SU-DHL-6 (cell line): Measurements from ENCODE around the gene POLR1A.

Experiments
- CTCF ChIP-seq: fragments of 200-600 bp; sonication (generic); IDR thresholded peaks from one replicate; pipeline ENCODE4 v1.5.1; 2017; ENCODE audit warnings: antibody characterized with exemption, mild to moderate bottlenecking, low read length, moderate library complexity; ENCODE audit not compliant: insufficient read depth, poor library complexity, severe bottlenecking
- EZH2phosphoT487 ChIP-seq: fragments of 200-600 bp; sonication (generic), shearing (Covaris generic); conservative IDR thresholded peaks from 2 replicates; pipeline ENCODE4 v1.6.1; 2018; ENCODE audit warnings: mild to moderate bottlenecking, antibody characterized with exemption, low read length, moderate library complexity, mixed read lengths

DNA sequence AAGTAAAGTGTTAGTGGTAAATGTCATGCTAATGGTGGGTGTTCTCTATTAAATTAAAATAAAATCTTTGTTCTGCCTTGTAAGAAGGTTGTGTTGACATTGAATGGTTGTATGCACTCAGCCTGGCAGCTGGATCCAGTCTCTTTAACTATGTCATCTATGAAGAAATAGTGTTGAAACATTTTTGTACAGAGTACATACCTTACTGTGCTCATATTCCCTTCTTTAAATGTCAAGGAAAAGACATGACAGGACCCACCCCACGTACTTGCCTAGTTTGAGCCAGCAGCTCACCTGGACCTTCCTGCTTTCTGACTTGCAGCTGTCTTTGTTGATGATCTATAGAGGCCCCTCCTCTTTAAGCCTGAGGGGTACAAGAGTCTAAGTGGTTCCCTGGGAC, 131.3 kb downstream of the POLR1A start:
- TF ChIP-seq EZH2phosphoT487, result no peak
- TF ChIP-seq CTCF, result no peak
